ENCODE data around the gene ZIC4.

DNA sequence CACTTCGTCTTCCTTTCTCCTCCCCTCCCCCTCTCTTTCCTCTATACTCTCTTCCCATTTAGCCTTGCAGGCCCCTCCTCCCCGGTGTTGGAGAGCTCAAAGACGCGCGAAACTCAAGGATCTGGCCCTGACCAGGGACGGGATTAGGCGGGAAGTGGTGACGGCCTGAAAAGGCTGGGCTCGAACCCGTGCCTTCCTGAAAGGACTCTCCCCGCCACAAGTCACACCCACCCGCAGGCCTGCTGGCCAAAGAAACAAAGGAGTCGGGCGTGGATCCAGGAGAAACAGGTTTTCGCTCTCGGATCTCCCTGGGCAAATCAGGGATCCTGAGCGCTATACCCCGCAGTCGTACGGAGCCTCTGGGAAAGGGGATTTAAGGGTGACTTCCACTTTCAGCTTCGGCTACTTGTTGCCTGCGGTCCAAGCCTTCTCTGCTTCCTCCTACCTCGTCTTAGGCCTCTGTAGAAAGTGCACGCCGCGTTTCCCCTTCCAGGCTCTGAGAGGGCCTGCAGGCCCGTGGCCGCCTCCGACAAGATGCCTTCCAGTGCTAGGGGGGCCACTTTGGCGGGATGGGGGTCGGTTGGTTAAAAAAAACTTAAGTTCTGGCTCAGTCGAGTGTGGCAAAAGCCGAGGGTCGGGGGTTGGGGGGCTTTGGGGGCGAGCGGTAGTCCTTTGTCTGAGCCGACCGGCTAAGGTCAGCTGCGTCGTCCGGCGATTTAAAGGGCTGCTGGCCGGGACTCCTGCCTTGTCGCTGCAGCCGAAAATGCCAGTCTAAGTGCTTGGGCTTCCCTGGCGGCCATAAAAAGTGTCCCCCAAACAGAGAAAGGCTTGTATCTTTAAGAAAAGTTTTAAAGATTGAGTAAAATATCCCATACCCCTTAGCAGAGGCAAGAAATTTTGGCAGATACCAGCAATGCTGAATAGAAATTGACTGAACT, 8.2 kb downstream of the ZIC4 start:
- TF ChIP-seq, protein P1, sequence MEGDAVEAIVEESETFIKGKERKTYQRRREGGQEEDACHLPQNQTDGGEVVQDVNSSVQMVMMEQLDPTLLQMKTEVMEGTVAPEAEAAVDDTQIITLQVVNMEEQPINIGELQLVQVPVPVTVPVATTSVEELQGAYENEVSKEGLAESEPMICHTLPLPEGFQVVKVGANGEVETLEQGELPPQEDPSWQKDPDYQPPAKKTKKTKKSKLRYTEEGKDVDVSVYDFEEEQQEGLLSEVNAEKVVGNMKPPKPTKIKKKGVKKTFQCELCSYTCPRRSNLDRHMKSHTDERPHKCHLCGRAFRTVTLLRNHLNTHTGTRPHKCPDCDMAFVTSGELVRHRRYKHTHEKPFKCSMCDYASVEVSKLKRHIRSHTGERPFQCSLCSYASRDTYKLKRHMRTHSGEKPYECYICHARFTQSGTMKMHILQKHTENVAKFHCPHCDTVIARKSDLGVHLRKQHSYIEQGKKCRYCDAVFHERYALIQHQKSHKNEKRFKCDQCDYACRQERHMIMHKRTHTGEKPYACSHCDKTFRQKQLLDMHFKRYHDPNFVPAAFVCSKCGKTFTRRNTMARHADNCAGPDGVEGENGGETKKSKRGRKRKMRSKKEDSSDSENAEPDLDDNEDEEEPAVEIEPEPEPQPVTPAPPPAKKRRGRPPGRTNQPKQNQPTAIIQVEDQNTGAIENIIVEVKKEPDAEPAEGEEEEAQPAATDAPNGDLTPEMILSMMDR (IDR thresholded peaks at IDR 0.05 in 8 of 11, conservative IDR thresholded peaks at IDR 0.05 in 3 of 11): no peak
- no peak for TF ChIP-seq POLR2A (IDR thresholded peaks at IDR 0.05)
